ENCODE measurements around the gene CCNQ.

Gene CCNQ

GRCh38 chrX:153564047-153564606 is 34.8 kb downstream of the CCNQ start:
- no peak for DNase-seq (ENCODE audit: low spot score)
- TF ChIP-seq, protein P1, sequence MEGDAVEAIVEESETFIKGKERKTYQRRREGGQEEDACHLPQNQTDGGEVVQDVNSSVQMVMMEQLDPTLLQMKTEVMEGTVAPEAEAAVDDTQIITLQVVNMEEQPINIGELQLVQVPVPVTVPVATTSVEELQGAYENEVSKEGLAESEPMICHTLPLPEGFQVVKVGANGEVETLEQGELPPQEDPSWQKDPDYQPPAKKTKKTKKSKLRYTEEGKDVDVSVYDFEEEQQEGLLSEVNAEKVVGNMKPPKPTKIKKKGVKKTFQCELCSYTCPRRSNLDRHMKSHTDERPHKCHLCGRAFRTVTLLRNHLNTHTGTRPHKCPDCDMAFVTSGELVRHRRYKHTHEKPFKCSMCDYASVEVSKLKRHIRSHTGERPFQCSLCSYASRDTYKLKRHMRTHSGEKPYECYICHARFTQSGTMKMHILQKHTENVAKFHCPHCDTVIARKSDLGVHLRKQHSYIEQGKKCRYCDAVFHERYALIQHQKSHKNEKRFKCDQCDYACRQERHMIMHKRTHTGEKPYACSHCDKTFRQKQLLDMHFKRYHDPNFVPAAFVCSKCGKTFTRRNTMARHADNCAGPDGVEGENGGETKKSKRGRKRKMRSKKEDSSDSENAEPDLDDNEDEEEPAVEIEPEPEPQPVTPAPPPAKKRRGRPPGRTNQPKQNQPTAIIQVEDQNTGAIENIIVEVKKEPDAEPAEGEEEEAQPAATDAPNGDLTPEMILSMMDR (IDR thresholded peaks at IDR 0.05), result no peak
- no peak overlapping the region for H3K4me3 ChIP-seq
- H3K27ac ChIP-seq, result no peak overlapping the region

DNA sequence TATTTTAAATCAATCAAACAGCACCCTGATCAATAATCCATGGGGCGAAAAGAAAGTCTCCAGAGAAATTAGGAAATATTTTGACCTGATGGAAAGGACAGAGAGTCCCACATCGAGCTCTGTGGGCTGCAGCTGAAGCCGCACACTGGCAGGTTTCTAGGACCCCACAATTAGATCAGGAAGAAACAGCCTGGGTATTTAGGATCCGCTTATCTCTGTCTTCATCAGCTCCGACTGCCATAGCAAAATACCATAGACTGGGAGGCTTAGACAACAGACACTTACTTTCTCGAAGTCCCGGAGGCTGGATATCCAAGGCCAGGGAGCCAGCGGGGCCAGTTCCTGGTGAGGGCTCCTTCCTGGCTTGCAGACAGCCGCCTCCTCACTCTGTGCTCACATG is 36.4 kb downstream of the CCNQ start:
- DNase-seq (ENCODE audit: low spot score), result no peak
- TF ChIP-seq, protein P1 (IDR thresholded peaks at IDR 0.05), result no peak
- Histone ChIP-seq H3K4me3 (no peak overlapping the region), H3K27ac (no peak overlapping the region)

GRCh38 chrX:153561337-153561736 is 37.6 kb downstream of the CCNQ start:
- no peak for DNase-seq (ENCODE audit: low spot score)
- TF ChIP-seq, protein P1 (IDR thresholded peaks at IDR 0.05), result no peak
- no peak overlapping the region for H3K4me3 ChIP-seq
- no peak overlapping the region for H3K27ac ChIP-seq

GRCh38 chrX:153560466-153560865 is 38.5 kb downstream of the CCNQ start:
- no peak for DNase-seq (ENCODE audit: low spot score)
- TF ChIP-seq, protein P1 (IDR thresholded peaks at IDR 0.05), result no peak
- Histone ChIP-seq H3K27ac (no peak overlapping the region), H3K4me3 (no peak overlapping the region)

GRCh38 chrX:153560000-153560399 is 38.9 kb downstream of the CCNQ start:
- no peak for DNase-seq (ENCODE audit: low spot score)
- TF ChIP-seq, protein P1 (IDR thresholded peaks at IDR 0.05), result no peak
- Histone ChIP-seq H3K27ac (no peak overlapping the region), H3K4me3 (no peak overlapping the region)

- TF ChIP-seq, protein P1 (IDR thresholded peaks at IDR 0.05), result no peak
- DNase-seq (ENCODE audit: low spot score), result no peak
- H3K27ac ChIP-seq, result no peak overlapping the region
- H3K4me3 ChIP-seq, result no peak overlapping the region
Observed at GRCh38 chrX:153557618-153558355, 41.2 kb downstream of the CCNQ start.

DNA sequence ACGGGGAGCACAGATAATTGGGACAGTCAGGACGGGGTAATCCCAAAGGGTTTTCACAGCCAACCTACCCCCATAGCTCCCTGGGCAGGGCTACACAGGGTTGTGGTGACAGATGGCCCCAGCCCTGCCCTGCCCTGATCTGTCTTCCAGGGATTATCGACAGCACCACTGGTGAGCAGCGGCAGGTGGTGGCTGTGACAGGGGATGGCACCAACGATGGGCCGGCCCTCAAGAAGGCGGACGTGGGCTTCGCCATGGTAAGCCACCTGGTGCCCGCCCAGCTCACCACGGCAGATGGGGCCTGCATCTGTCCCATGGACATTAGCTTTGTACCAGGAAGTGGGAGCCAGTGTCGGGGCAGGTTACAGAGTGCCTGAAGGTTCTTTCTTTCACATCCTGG is 42.2 kb downstream of the CCNQ start:
- no peak for DNase-seq (ENCODE audit: low spot score)
- no peak overlapping the region for H3K27ac ChIP-seq
- TF ChIP-seq, protein P1 (IDR thresholded peaks at IDR 0.05), result no peak
- H3K4me3 ChIP-seq, result no peak overlapping the region

Measured in coronary artery (tissue), 2 donors.